K562 (cell line): ENCODE data around the gene ACACB. TPM values are rescaled to one million over a fixed set of nuclear protein-coding genes. Genes with fewer than 3 reads are reported as not detected.

Experiments
- ATAC-seq: fragments of 200-7000 bp; cut with Tn5 transposase; 3 replicates; pipeline ENCODE4 v1.9.1; 2020; ENCODE audit warnings: moderate library complexity
- BruUV-seq: library from RNA; stranded (reverse); fragments of 400-500 nt; replicated peaks from 2 replicates; lab custom pipeline; 2021; lab: Mats Ljungman, UMichigan
- CTCF ChIA-PET: fragments of 300-600 bp; formaldehyde crosslinking; extraction: SDS; loops from one replicate; lab custom pipeline; 2021; ENCODE audit warnings: low intra/inter-chr PET ratio; lab: Yijun Ruan, JAX
- POLR2A ChIA-PET: fragments of 300-600, 350-650 bp; sonication (Branson Sonifier 250); formaldehyde crosslinking; extraction: SDS; loops from one replicate; lab custom pipeline; 2021; ENCODE audit warnings: antibody characterized with exemption, inconsistent platforms; lab: Yijun Ruan, JAX
- DNase-seq, 4 experiments: peaks; one replicate each; pipeline versions ENCODE4 v3.0.0 to v3.0.0-alpha.2; 2011 to 2018; ENCODE audit warnings: low spot score in 3 of 4, mixed read lengths in 3 of 4; ENCODE audit errors: extremely low read depth in 1 of 4
- FAIRE-seq: peaks from 2 replicates; lab custom pipeline; 2011; peaks lifted over from hg19 to GRCh38; lab: Jason Lieb, UNC
- H2AFZ ChIP-seq: 2 replicates; pipeline ENCODE4 v1.6.0; 2011; ENCODE audit warnings: low read depth, low read length, control low read depth, inconsistent platforms
- H3K27ac ChIP-seq: fragments of 200-600 bp; 3 replicates; pipeline ENCODE4 v1.8.0; 2011; ENCODE audit warnings: low read depth, mild to moderate bottlenecking, control low read depth, inconsistent platforms, low read length, moderate library complexity, mixed read lengths; ENCODE audit errors: extremely low read depth
- H3K27me3 ChIP-seq, 2 experiments: fragments of 300-600 bp in 1 of 2; 2 replicates in 1 of 2; 3 replicates in 1 of 2; pipeline versions ENCODE4 v1.6.0 to v1.8.0; 2011; ENCODE audit warnings: inconsistent platforms in 2 of 2, low read length in 2 of 2, mild to moderate bottlenecking in 1 of 2, mixed read lengths in 1 of 2, moderate library complexity in 1 of 2; ENCODE audit not compliant: control insufficient read depth in 2 of 2, insufficient read depth in 2 of 2
- H3K36me3 ChIP-seq: fragments of 300-600 bp; 3 replicates; pipeline ENCODE4 v1.8.0; 2011; ENCODE audit warnings: mild to moderate bottlenecking, low read length, inconsistent platforms; ENCODE audit not compliant: control insufficient read depth, insufficient read depth
- H3K4me1 ChIP-seq, 2 experiments: fragments of 200-600 bp in 1 of 2; replicated peaks in 1 of 2; 2 replicates in 1 of 2; 3 replicates in 1 of 2; pipeline versions ENCODE4 v1.5.1 to v1.8.0; 2011; ENCODE audit warnings: inconsistent platforms in 2 of 2, low read length in 2 of 2, mild to moderate bottlenecking in 1 of 2, mixed read lengths in 1 of 2, moderate library complexity in 1 of 2; ENCODE audit not compliant: control insufficient read depth in 2 of 2, insufficient read depth in 2 of 2
- H3K4me2 ChIP-seq: 2 replicates; pipeline ENCODE4 v1.6.1; 2011; ENCODE audit warnings: low read length, control low read depth, inconsistent platforms, mixed read lengths; ENCODE audit not compliant: insufficient read depth
- H3K4me3 ChIP-seq: fragments of 200-600 bp; sonication (generic), shearing (Covaris generic); 2 replicates; pipeline ENCODE4 v1.5.1; 2016; ENCODE audit warnings: control low read depth, inconsistent platforms
- H3K79me2 ChIP-seq: fragments of 200-600 bp; 3 replicates; pipeline ENCODE4 v1.8.0; 2011; ENCODE audit warnings: low read length, inconsistent platforms; ENCODE audit not compliant: control insufficient read depth, insufficient read depth
- H3K9ac ChIP-seq, 2 experiments: 2 replicates each; pipeline versions ENCODE4 v1.6.0 to v1.6.1; 2011; ENCODE audit warnings: low read depth in 2 of 2, low read length in 2 of 2, control low read depth in 1 of 2, inconsistent platforms in 1 of 2, mild to moderate bottlenecking in 1 of 2, mixed read lengths in 1 of 2; ENCODE audit not compliant: insufficient read depth in 1 of 2
- H3K9me1 ChIP-seq: one replicate; pipeline ENCODE4 v1.6.0; 2011; ENCODE audit warnings: inconsistent platforms, mild to moderate bottlenecking, low read length, moderate library complexity; ENCODE audit not compliant: control insufficient read depth, insufficient read depth
- H3K9me3 ChIP-seq: replicated peaks from 2 replicates; pipeline ENCODE4 v1.5.1; 2011; ENCODE audit warnings: low read depth, low read length, inconsistent platforms; ENCODE audit not compliant: control insufficient read depth, insufficient read depth
- H4K20me1 ChIP-seq: replicated peaks from 2 replicates; pipeline ENCODE4 v1.6.1; 2011; ENCODE audit warnings: low read length, inconsistent platforms, mixed read lengths; ENCODE audit not compliant: control insufficient read depth, insufficient read depth
- CBFB ChIP-seq: sonication (generic); formaldehyde crosslinking; IDR thresholded peaks from 2 replicates; pipeline ENCODE4 v1.4.0; 2020; ENCODE audit warnings: mild to moderate bottlenecking, missing genetic modification reagents
- CREB3 ChIP-seq: fragments of 450-650 bp; conservative IDR thresholded peaks from 2 replicates; pipeline ENCODE4 v1.6.1; 2016; ENCODE audit warnings: missing genetic modification characterization, low read depth, mild to moderate bottlenecking, missing compliant biosample characterization, moderate library complexity
- GTF2E2 ChIP-seq: fragments of 200-800 bp; sonication (Bioruptor generic); IDR thresholded peaks from 2 replicates; pipeline ENCODE4 v1.6.1; 2016; ENCODE audit warnings: missing genetic modification characterization, missing compliant biosample characterization
- HCFC1 ChIP-seq: IDR thresholded peaks from 2 replicates; pipeline ENCODE4 v1.6.1; 2012; ENCODE audit warnings: low read depth, low read length, improper control_type of control experiment
- HMG20B ChIP-seq: fragments of 250-450 bp; sonication (Bioruptor Pico); IDR thresholded peaks from 2 replicates; pipeline ENCODE4 v1.5.0; 2021; ENCODE audit warnings: mild to moderate bottlenecking
- JUND ChIP-seq, 2 experiments: IDR thresholded peaks; 2 replicates in 1 of 2; 3 replicates in 1 of 2; pipeline ENCODE4 v1.6.1; 2011; ENCODE audit warnings: borderline replicate concordance in 2 of 2, low read depth in 2 of 2, low read length in 2 of 2, improper control_type of control experiment in 1 of 2, missing biosample characterization in 1 of 2, missing genetic modification characterization in 1 of 2, missing genetic modification reagents in 1 of 2
- LARP7 ChIP-seq: fragments of 450-650 bp; IDR thresholded peaks from 2 replicates; pipeline ENCODE4 v1.6.1; 2016
- PRDM10 ChIP-seq: fragments of 450-650 bp; IDR thresholded peaks from 2 replicates; pipeline ENCODE4 v1.6.1; 2018; ENCODE audit not compliant: partially characterized antibody
- RBM17 ChIP-seq: fragments of 200-400 bp; formaldehyde crosslinking; IDR thresholded peaks from 2 replicates; pipeline ENCODE4 v1.6.1; 2017; ENCODE audit warnings: low read depth, mild to moderate bottlenecking, low read length, borderline replicate concordance
- RERE ChIP-seq: sonication (generic); formaldehyde crosslinking; IDR thresholded peaks from 2 replicates; pipeline ENCODE4 v1.8.0; 2023; ENCODE audit warnings: missing genetic modification reagents, mild to moderate bottlenecking, borderline replicate concordance
- WGBS: fragments of 100-300 bp; shearing (Covaris generic); methylation state at CpG from one replicate; pipeline ENCODE4 v1.1.6; 2016; ENCODE audit warnings: low coverage, mixed read lengths; ENCODE audit not compliant: insufficient coverage; ENCODE audit errors: missing lambda C conversion rate; 5-methylcytosine and 5-hydroxymethylcytosine counted together
- in situ Hi-C: fragments of 300-500 bp; cut with MboI; formaldehyde crosslinking; loops from 4 replicates; pipeline ENCODE4 v1.15.0; 2018; ENCODE audit warnings: inconsistent platforms, mixed read lengths
- intact Hi-C: fragments of 100-400 bp; cut with micrococcal nuclease; formaldehyde crosslinking; loops from 2 replicates; pipeline ENCODE4 v1.14.2; 2022
- polyA plus RNA-seq, 8 experiments: library from polyadenylated mRNA; depleted of rRNA in 4 of 8; stranded (reverse) in 5 of 8; unstranded in 3 of 8; fragments of >200 nt; fragmentation: Nextera tagmentation in 2 of 8; fragmentation: Illumina TruSeq in 1 of 8; extraction: Ambion mirVana in 2 of 8; extraction: Trizol in 1 of 8; gene quantifications; 2 replicates each; pipeline versions ENCODE4 v1.2.1 to v1.2.3, GENCODE V29; 2011 to 2014; ENCODE audit warnings: inconsistent platforms in 1 of 8, missing spikeins in 1 of 8
- total RNA-seq, 7 experiments: library from RNA; depleted of rRNA in 6 of 7; stranded (reverse); fragments of >200 nt in 6 of 7; fragmentation: Illumina TruSeq in 2 of 7; extraction: Trizol in 2 of 7; gene quantifications; 2 replicates each; pipeline versions ENCODE4 v1.2.1 to v1.2.3, GENCODE V29; 2011 to 2021; ENCODE audit warnings: low replicate concordance in 1 of 7

Gene ACACB
- total and polyA plus RNA-seq, 9 of the 15 experiments (the other 6 are each of a cell fraction or from before 2014, with no cell fraction given): 0.10 to 2.5 (median 0.83) TPM

GRCh38 chr12:109140560-109140959 lies 24.2 kb downstream of the ACACB start (continued):
- TF ChIP-seq PRDM10 (no peak), GTF2E2 (tag) (no peak), HMG20B (no peak), HCFC1 (no peak), RBM17 (no peak), CBFB (CRISPR knock-in tag) (no peak), JUND (IDR thresholded peaks at IDR 0.05; ENCODE audit: borderline replicate concordance, low read depth, low read length) (no peak), JUND (tag; IDR thresholded peaks at IDR 0.05; ENCODE audit: borderline replicate concordance, low read depth, low read length) (no peak)
- TF ChIP-seq, all 486 proteins: peak for 0

- H3K27ac ChIP-seq: no peak overlapping the region
- H3K4me3 ChIP-seq: no peak overlapping the region
- FAIRE-seq (no peak), ATAC-seq (no peak), DNase-seq (no peak)
- no peaks in the 10 kb centered on the region for H3K4me1 ChIP-seq
- no peak overlapping the region for H3K4me2 ChIP-seq
- in situ Hi-C loops (no loop called here), intact Hi-C loops (no loop called here)
- no peak overlapping the region for H3K9ac ChIP-seq
- H3K9me1 ChIP-seq: no peaks in the 10 kb centered on the region
- ChIA-PET POLR2A (no interaction called here), CTCF (no interaction called here)
- 14% methylated on average over 4 of the region's 4 CpGs for WGBS
- no peaks in the 10 kb centered on the region for H3K9me3 ChIP-seq
- no peaks in the 10 kb centered on the region for H3K36me3 ChIP-seq
- H3K27me3 ChIP-seq: peaks cover 8 to 12% of the 10 kb centered on the region in 2 experiments
- H3K79me2 ChIP-seq: no peaks in the 10 kb centered on the region
- no peaks in the 10 kb centered on the region for H4K20me1 ChIP-seq
- H2AFZ ChIP-seq: no peak overlapping the region
- BruUV-seq: no TSS peak
- TF ChIP-seq CREB3 (tag) (no peak), LARP7 (no peak), RERE (CRISPR knock-in tag) (no peak)
Observed at GRCh38 chr12:109144224-109144623, 27.8 kb downstream of the ACACB start.
